LNCaP clone FGC (cell line): Measurements from ENCODE around the gene EPHA5.

Experiments
- DNase-seq: peaks from one replicate; pipeline ENCODE4 v3.0.0-alpha.2; 2011; ENCODE audit warnings: low read depth
- H3K4me3 ChIP-seq: 2 replicates; pipeline ENCODE4 v1.5.1; 2011; ENCODE audit warnings: mild to moderate bottlenecking, low read depth, low read length, control low read depth
- TF ChIP-seq, protein P1 (sequence below): IDR thresholded peaks from 2 replicates; pipeline ENCODE4 v1.5.1; 2012; ENCODE audit warnings: mild to moderate bottlenecking; ENCODE audit not compliant: control insufficient read depth, insufficient read depth; ENCODE audit errors: extremely low read depth

The EPHA5 gene

DNA sequence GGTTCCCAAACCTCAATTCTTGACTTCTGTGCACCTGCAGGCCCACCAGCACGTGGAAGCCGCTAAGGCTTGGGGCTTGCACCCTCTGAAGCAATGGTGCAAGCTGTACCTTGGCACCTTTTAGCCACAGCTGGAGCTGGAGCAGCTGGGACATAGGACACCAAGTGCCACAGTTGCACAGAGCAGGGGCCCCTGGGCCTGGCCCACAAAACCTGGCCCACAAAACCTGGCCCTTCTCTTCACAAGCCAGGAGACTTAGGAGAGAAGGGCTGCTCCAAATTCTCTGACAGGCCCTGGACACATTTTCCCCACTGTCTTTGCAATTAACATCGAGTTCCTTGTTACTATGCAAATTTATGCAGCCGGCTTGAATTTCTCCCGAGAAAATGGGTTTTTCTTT, 197.8 kb downstream of the EPHA5 start:
- DNase-seq, result no peak
- no peak overlapping the region for H3K4me3 ChIP-seq
- TF ChIP-seq, protein P1, sequence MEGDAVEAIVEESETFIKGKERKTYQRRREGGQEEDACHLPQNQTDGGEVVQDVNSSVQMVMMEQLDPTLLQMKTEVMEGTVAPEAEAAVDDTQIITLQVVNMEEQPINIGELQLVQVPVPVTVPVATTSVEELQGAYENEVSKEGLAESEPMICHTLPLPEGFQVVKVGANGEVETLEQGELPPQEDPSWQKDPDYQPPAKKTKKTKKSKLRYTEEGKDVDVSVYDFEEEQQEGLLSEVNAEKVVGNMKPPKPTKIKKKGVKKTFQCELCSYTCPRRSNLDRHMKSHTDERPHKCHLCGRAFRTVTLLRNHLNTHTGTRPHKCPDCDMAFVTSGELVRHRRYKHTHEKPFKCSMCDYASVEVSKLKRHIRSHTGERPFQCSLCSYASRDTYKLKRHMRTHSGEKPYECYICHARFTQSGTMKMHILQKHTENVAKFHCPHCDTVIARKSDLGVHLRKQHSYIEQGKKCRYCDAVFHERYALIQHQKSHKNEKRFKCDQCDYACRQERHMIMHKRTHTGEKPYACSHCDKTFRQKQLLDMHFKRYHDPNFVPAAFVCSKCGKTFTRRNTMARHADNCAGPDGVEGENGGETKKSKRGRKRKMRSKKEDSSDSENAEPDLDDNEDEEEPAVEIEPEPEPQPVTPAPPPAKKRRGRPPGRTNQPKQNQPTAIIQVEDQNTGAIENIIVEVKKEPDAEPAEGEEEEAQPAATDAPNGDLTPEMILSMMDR, result no peak

DNA sequence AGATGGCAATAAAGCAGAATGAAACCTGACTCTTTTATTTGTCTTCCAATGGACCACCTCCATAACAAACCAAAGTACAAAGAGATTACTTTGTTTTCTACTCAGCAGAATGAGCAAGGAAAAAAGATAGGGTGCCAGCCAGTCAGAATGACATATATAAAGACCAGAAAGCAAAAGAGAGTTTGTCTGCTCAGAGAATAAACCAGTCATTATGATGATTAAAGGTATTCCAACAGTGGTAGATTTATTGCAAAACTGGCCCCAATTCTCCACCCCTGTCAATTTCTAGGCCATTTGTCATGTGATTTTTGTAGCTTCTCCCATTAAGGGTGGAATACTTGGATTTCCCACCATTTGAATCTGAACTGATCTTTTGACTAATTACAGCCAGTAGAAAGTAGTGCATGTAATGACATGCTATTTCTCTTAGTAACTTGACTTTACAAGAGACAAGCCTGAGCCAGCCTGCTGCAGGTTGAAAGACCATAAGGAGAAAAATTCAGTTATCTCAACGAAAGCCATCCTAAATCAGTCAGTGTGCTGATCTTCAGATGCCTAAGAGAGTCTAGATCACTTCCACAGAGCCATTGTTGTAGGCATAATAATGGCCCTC, 203.1 kb downstream of the EPHA5 start:
- TF ChIP-seq, protein P1, result no peak
- no peak overlapping the region for H3K4me3 ChIP-seq
- no peak for DNase-seq

DNA sequence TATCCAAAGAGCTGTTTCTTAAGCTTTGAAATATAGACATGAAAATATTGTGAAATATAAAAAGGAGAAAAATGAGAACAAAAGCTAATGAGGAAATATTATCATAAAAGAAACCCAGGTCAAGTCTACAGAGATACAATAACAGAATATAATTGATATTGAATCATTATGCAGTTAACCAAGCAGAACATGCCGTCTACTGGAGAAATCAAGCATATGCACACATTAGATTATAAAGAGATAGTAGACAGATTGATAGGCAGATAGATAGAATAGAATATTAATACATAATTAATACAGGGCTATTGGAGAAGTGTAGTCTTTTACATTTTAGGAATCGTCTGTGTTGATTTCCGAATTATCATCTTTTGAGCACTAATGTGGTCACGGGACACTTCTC, 208.5 kb downstream of the EPHA5 start:
- DNase-seq, result no peak
- TF ChIP-seq, protein P1, result peak; percentile 52
- no peak overlapping the region for H3K4me3 ChIP-seq

DNA sequence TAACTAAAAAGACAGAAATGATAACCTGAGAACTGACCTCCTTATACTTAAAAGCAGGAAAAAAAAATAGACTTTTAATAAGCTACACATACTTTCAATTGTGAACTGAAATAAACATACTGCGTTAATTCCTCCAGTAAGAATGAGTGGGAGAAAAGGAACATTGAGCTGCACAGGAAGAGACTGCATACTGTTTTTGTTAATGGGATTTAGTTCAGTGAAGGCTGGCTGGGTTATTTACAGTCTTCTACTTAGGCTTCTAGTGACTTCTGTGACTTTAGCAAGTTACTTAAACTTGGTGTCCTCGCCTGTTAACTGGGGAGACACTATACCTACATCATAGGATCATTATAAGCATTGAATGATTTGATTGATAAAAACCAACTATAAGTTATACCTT, 213.3 kb downstream of the EPHA5 start:
- TF ChIP-seq, protein P1, result no peak
- H3K4me3 ChIP-seq, result no peak overlapping the region
- no peak for DNase-seq

DNA sequence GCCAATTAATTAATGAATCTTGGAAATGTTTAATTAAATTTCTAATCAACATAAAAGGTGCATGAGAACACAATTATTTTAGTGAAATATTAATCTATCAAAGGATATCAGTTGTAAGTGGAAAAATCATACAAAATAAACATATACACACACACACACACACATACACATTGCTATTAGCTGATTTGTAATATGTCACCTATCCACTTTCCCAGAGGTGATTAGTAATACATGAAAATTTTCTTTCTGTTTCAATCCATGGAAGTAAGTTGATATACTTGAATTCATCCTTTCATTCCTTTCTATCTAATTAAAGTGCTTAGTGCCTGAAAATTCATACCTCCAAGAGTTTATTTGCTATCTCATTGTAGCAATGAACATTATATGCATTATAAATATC, 213.7 kb downstream of the EPHA5 start:
- TF ChIP-seq, protein P1, result no peak
- no peak overlapping the region for H3K4me3 ChIP-seq
- DNase-seq, result no peak

DNA sequence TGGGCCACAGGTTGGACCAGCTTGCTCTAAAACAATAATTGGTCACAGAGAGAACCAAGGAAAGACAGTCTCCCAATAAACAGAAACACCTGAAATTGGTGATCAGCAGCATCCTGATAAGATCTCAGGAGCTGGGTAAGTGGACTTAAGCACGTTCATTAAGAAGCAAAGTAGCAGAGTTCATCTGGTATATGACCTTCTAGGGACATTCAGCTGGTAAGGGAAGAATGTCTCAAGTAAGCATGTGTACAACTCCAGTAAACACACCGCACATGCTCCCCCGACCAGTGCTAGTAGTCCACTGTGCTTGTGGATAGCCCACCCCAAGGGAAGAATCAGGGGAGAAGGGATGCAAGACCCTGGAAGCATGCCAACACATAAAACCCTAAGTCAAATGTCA, 216.9 kb downstream of the EPHA5 start:
- H3K4me3 ChIP-seq, result no peak overlapping the region
- TF ChIP-seq, protein P1, result no peak
- no peak for DNase-seq

- TF ChIP-seq, protein P1, result no peak
- no peak for DNase-seq
Observed at GRCh38 chr4:65450899-65451298, 219.4 kb downstream of the EPHA5 start.

More at GRCh38 chr4:65450899-65451298, 219.4 kb downstream of the EPHA5 start:
- no peak overlapping the region for H3K4me3 ChIP-seq
